HEK293T (cell line): ENCODE measurements around the gene TRPM3.
"Not testable (repeated sequence)": the region's sequence is repeated elsewhere in the genome, so short reads cannot be mapped to it uniquely, and the experiment has no call there.

ENCODE experiments used
- CTCF ChIA-PET: fragments of 350-600 bp; formaldehyde crosslinking; extraction: SDS; loops from one replicate; lab custom pipeline; 2021; ENCODE audit warnings: antibody characterized with exemption, inconsistent platforms; lab: Yijun Ruan, JAX
- POLR2A ChIA-PET: fragments of 350-600 bp; formaldehyde crosslinking; extraction: SDS; loops from one replicate; lab custom pipeline; 2020; ENCODE audit warnings: antibody characterized with exemption, inconsistent platforms; lab: Yijun Ruan, JAX
- DNase-seq: peaks from one replicate; pipeline ENCODE4 v3.0.0; 2012; ENCODE audit warnings: mixed read lengths; ENCODE audit errors: extremely low spot score
- ARNT ChIP-seq: fragments of 450-650 bp; IDR thresholded peaks from 2 replicates; pipeline ENCODE4 v1.6.1; 2017; ENCODE audit warnings: mild to moderate bottlenecking
- BHLHE40 ChIP-seq: fragments of 450-650 bp; IDR thresholded peaks from 2 replicates; pipeline ENCODE4 v1.6.1; 2016; ENCODE audit warnings: mild to moderate bottlenecking, moderate library complexity, borderline replicate concordance
- CTBP1 ChIP-seq: fragments of 450-650 bp; IDR thresholded peaks from 2 replicates; pipeline ENCODE4 v1.6.1; 2016; ENCODE audit warnings: borderline replicate concordance
- ELF4 ChIP-seq: fragments of 450-650 bp; IDR thresholded peaks from 2 replicates; pipeline ENCODE4 v1.6.1; 2017; ENCODE audit warnings: antibody characterized with exemption
- FOXA1 ChIP-seq: fragments of 450-650 bp; IDR thresholded peaks from 2 replicates; pipeline ENCODE4 v1.6.1; 2016; ENCODE audit warnings: mild to moderate bottlenecking
- FOXK2 ChIP-seq: fragments of 450-650 bp; IDR thresholded peaks from 2 replicates; pipeline ENCODE4 v1.6.1; 2016; ENCODE audit warnings: mild to moderate bottlenecking
- FOXM1 ChIP-seq: fragments of 450-650 bp; IDR thresholded peaks from 2 replicates; pipeline ENCODE4 v1.6.1; 2017; ENCODE audit warnings: mild to moderate bottlenecking, borderline replicate concordance
- HDGF ChIP-seq: fragments of 450-650 bp; IDR thresholded peaks from 2 replicates; pipeline ENCODE4 v1.6.1; 2017; ENCODE audit warnings: antibody characterized with exemption, borderline replicate concordance
- L3MBTL2 ChIP-seq: fragments of 450-650 bp; conservative IDR thresholded peaks from 2 replicates; pipeline ENCODE4 v1.6.1; 2016; ENCODE audit warnings: mild to moderate bottlenecking
- LEF1 ChIP-seq: fragments of 450-650 bp; IDR thresholded peaks from 2 replicates; pipeline ENCODE4 v1.6.1; 2017; ENCODE audit warnings: mild to moderate bottlenecking, borderline replicate concordance
- NFRKB ChIP-seq: fragments of 450-650 bp; IDR thresholded peaks from 2 replicates; pipeline ENCODE4 v1.6.1; 2016; ENCODE audit warnings: mild to moderate bottlenecking, moderate library complexity
- PKNOX1 ChIP-seq: fragments of 450-650 bp; IDR thresholded peaks from 2 replicates; pipeline ENCODE4 v1.6.1; 2016
- SP1 ChIP-seq: fragments of 450-650 bp; IDR thresholded peaks from 2 replicates; pipeline ENCODE4 v1.6.1; 2017
- SUZ12 ChIP-seq: fragments of 450-650 bp; IDR thresholded peaks from 2 replicates; pipeline ENCODE4 v1.6.1; 2016; ENCODE audit warnings: mild to moderate bottlenecking
- TARDBP ChIP-seq: fragments of 450-650 bp; IDR thresholded peaks from 2 replicates; pipeline ENCODE4 v1.6.1; 2016
- ZNF384 ChIP-seq: fragments of 450-650 bp; IDR thresholded peaks from 2 replicates; pipeline ENCODE4 v1.6.1; 2016

The TRPM3 gene

DNA sequence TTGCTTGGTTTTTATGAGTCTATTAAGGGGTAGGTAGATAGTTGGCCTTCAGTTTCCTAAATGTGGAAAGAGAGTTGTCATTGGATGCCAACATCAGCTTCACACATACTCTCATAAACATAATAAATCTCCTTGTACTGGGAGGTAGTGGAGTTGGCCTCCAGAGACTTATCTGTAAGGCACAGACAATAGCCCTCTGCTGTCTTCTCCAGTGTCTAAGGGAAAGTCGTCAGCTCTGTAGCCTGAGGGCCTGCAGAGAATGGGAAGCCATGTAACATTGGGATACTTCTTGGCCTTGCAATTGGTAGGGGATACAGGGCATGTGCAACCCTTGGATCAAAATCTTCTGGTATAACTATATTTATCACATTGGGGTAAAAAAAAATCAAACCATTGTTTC lies 375.1 kb downstream of the TRPM3 start:
- no peak for TF ChIP-seq LEF1
- 0 out of 2 replicates have a peak, but pooled peaks have one; percentile 15 for TF ChIP-seq PKNOX1
- no peak for TF ChIP-seq FOXK2
- ChIA-PET CTCF (no interaction called here), POLR2A (no interaction called here)
- no peak for DNase-seq

DNA sequence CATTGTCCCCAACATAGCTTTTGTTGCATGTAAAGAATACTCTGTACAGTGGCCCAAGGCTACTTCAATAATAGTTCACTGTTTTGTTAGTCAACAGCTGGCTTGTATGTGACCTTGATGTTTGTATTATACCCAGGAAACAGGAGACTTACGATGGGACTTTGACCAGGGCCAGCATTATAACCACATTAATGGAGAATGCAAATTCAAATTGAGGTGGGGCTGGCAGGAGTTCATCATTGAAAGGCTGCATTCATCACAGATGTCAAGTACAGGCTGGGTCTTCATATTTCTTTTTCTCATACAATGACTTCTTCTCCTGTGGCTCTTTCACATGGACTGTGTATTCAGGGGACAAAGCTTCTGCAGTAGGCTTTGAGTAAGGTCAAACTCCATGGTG lies 396.6 kb downstream of the TRPM3 start:
- DNase-seq, CTCF ChIA-PET, POLR2A ChIA-PET: not testable (repeated sequence)

GRCh38 chr9:70724025-70724424 lies 397.4 kb downstream of the TRPM3 start:
- CTCF ChIA-PET, DNase-seq, POLR2A ChIA-PET: not testable (repeated sequence)

- CTCF ChIA-PET, DNase-seq, POLR2A ChIA-PET: not testable (repeated sequence)
Observed at GRCh38 chr9:70706797-70707196, 414.6 kb downstream of the TRPM3 start.

- ChIA-PET CTCF (no interaction called here), POLR2A (no interaction called here)
- TF ChIP-seq ZNF384 (no peak), SUZ12 (no peak), ELF4 (no peak), TARDBP (no peak), FOXM1 (no peak), CTBP1 (no peak), FOXA1 (no peak), LEF1 (no peak), ARNT (no peak), L3MBTL2 (no peak), FOXK2 (no peak), SP1 (no peak), PKNOX1 (no peak), NFRKB (no peak), BHLHE40 (no peak), HDGF (no peak)
- no peak for DNase-seq
Observed at GRCh38 chr9:70701163-70701562, 420.3 kb downstream of the TRPM3 start.

DNA sequence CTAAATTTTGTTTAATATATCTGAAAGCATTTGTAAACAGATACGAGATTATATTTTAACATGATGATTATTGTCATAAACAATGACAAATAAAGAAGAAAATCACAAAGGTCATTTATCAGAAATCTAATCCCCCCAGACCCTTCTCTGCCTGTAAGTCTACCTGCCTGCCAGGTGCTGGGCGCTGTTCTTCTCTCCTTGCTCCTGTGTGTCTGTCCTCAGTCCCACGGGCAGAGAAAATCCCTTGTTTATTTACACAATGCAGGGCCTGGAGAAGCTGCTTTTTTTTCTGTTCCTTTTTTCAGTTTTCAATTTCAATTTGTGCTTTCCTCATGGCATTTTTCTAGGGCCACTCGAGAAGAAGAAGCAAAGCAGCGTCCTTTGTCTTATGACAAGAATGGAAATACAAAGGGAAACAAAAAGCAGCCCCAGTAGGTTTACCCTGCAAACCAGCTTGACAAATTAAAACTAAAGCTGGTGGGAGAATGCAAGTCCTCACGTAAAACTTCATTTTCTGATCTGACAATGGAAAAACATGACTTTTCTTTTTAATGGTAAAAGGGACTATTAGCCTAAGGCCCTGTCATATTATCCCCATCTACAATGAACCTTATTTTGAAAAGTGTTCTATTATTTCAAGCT lies 424.6 kb downstream of the TRPM3 start:
- no peak for TF ChIP-seq NFRKB
- TF ChIP-seq SP1: no peak
- no peak for TF ChIP-seq FOXK2
- TF ChIP-seq TARDBP: no peak
- TF ChIP-seq FOXA1: no peak
- no peak for TF ChIP-seq HDGF
- TF ChIP-seq PKNOX1: no peak
- ChIA-PET POLR2A (no interaction called here), CTCF (no interaction called here)
- DNase-seq: no peak

DNA sequence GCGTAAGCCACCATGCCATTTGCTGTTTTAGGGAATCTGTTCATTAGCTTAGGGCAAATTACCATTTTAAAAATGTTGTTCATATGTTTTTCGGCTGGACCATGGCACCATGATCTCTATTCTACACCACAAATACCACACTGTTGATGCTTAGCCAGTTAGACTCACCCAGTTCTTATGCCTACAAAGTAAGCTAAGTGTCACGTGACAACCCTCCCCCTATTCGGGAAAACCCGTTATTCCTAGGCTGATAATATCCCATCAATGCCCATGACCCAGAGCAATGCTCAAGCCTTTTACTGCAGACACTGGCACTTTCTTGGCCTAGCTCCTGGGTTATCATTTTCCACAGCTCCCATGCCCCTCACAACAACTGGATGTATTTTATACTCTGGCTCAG lies 426.7 kb downstream of the TRPM3 start:
- CTCF ChIA-PET: no interaction called here
- POLR2A ChIA-PET: no interaction called here
- DNase-seq: no peak
- TF ChIP-seq NFRKB (no peak), LEF1 (no peak), ZNF384 (no peak), SUZ12 (no peak), ARNT (no peak), SP1 (no peak), CTBP1 (no peak), FOXA1 (no peak), ELF4 (no peak), L3MBTL2 (no peak), FOXM1 (no peak), FOXK2 (no peak), TARDBP (no peak), PKNOX1 (no peak), BHLHE40 (no peak), HDGF (no peak)
